ENCODE results near the gene AUTS2. TPM values are rescaled to one million over a fixed set of nuclear protein-coding genes. Genes with fewer than 3 reads are reported as not detected.
A peak's percentile ranks its signal among the peaks of the same experiment; 100 is the strongest.

AUTS2 gene
- total and polyA plus RNA-seq, 2 experiments from 2014 or later = 32.0 to 91.0 TPM

GRCh38 chr7:70448312-70448906, 850.1 kb downstream of the AUTS2 start:
- ATAC-seq (no peak), DNase-seq (ENCODE audit: low spot score) (no peak)
- Histone ChIP-seq H3K4me1 (ENCODE audit: insufficient read depth) (peaks cover 17% of the 10 kb centered on the region), H3K79me2 (replicated peaks; ENCODE audit: insufficient read depth) (no peaks in the 10 kb centered on the region), H3K27me3 (ENCODE audit: insufficient read depth) (peaks cover 7% of the 10 kb centered on the region), H3F3A (replicated peaks; ENCODE audit: low read depth) (no peaks in the 10 kb centered on the region), H4K20me1 (replicated peaks; ENCODE audit: insufficient read depth) (no peaks in the 10 kb centered on the region; the same call in 1 of the 2 replicates), H3K4me2 (peak overlapping the region; percentile 4), H2AFZ (no peak overlapping the region), H3K4me3 (no peak overlapping the region), H3K36me3 (ENCODE audit: insufficient read depth) (no peaks in the 10 kb centered on the region), H3K9me2 (ENCODE audit: insufficient read depth) (no peaks in the 10 kb centered on the region), H3K27ac (ENCODE audit: low read depth) (no peak overlapping the region)
- Mint-ChIP-seq H3K4me1 (peaks cover 13% of the 10 kb centered on the region; the same call in 2 of the 3 replicates), H3K36me3 (ENCODE audit: low read depth) (no peaks in the 10 kb centered on the region), H3K27ac (no peak overlapping the region), H3K27me3 (ENCODE audit: insufficient read depth, low read depth, poor library complexity) (no peaks in the 10 kb centered on the region), H3K9me3 (no peaks in the 10 kb centered on the region), H3K4me3 (no peak overlapping the region)
- TF ChIP-seq, protein P1, sequence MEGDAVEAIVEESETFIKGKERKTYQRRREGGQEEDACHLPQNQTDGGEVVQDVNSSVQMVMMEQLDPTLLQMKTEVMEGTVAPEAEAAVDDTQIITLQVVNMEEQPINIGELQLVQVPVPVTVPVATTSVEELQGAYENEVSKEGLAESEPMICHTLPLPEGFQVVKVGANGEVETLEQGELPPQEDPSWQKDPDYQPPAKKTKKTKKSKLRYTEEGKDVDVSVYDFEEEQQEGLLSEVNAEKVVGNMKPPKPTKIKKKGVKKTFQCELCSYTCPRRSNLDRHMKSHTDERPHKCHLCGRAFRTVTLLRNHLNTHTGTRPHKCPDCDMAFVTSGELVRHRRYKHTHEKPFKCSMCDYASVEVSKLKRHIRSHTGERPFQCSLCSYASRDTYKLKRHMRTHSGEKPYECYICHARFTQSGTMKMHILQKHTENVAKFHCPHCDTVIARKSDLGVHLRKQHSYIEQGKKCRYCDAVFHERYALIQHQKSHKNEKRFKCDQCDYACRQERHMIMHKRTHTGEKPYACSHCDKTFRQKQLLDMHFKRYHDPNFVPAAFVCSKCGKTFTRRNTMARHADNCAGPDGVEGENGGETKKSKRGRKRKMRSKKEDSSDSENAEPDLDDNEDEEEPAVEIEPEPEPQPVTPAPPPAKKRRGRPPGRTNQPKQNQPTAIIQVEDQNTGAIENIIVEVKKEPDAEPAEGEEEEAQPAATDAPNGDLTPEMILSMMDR (conservative IDR thresholded peaks at IDR 0.05; ENCODE audit: low read depth in 2 of 2) = no peak
- TF ChIP-seq ZNF114 (CRISPR knock-in tag; IDR thresholded peaks at IDR 0.05) (no peak), NANOG (IDR thresholded peaks at IDR 0.05; ENCODE audit: borderline replicate concordance) (no peak), ZNF462 (CRISPR knock-in tag; IDR thresholded peaks at IDR 0.05) (no peak), EZH2phosphoT487 (IDR thresholded peaks at IDR 0.05; ENCODE audit: unreplicated experiment) (no peak), CREB1 (CRISPR knock-in tag; IDR thresholded peaks at IDR 0.05; ENCODE audit: low read depth) (no peak), STAT1 (IDR thresholded peaks at IDR 0.05; ENCODE audit: unreplicated experiment) (no peak), ZNF331 (CRISPR knock-in tag; IDR thresholded peaks at IDR 0.05; ENCODE audit: low read depth) (no peak), POLR2AphosphoS5 (IDR thresholded peaks at IDR 0.05; ENCODE audit: low read depth) (no peak), JUNB (IDR thresholded peaks at IDR 0.05; ENCODE audit: unreplicated experiment) (no peak), EZH2 (IDR thresholded peaks at IDR 0.05; ENCODE audit: low read depth, unreplicated experiment) (no peak)
- TF ChIP-seq, protein P2, sequence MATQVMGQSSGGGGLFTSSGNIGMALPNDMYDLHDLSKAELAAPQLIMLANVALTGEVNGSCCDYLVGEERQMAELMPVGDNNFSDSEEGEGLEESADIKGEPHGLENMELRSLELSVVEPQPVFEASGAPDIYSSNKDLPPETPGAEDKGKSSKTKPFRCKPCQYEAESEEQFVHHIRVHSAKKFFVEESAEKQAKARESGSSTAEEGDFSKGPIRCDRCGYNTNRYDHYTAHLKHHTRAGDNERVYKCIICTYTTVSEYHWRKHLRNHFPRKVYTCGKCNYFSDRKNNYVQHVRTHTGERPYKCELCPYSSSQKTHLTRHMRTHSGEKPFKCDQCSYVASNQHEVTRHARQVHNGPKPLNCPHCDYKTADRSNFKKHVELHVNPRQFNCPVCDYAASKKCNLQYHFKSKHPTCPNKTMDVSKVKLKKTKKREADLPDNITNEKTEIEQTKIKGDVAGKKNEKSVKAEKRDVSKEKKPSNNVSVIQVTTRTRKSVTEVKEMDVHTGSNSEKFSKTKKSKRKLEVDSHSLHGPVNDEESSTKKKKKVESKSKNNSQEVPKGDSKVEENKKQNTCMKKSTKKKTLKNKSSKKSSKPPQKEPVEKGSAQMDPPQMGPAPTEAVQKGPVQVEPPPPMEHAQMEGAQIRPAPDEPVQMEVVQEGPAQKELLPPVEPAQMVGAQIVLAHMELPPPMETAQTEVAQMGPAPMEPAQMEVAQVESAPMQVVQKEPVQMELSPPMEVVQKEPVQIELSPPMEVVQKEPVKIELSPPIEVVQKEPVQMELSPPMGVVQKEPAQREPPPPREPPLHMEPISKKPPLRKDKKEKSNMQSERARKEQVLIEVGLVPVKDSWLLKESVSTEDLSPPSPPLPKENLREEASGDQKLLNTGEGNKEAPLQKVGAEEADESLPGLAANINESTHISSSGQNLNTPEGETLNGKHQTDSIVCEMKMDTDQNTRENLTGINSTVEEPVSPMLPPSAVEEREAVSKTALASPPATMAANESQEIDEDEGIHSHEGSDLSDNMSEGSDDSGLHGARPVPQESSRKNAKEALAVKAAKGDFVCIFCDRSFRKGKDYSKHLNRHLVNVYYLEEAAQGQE (IDR thresholded peaks at IDR 0.05; ENCODE audit: unreplicated experiment) = no peak
- TF ChIP-seq, protein P3, sequence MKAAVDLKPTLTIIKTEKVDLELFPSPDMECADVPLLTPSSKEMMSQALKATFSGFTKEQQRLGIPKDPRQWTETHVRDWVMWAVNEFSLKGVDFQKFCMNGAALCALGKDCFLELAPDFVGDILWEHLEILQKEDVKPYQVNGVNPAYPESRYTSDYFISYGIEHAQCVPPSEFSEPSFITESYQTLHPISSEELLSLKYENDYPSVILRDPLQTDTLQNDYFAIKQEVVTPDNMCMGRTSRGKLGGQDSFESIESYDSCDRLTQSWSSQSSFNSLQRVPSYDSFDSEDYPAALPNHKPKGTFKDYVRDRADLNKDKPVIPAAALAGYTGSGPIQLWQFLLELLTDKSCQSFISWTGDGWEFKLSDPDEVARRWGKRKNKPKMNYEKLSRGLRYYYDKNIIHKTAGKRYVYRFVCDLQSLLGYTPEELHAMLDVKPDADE (IDR thresholded peaks at IDR 0.05) = no peak

Data from GM23338 (cell line).